ENCODE data around the gene CYB5D1.

DNA sequence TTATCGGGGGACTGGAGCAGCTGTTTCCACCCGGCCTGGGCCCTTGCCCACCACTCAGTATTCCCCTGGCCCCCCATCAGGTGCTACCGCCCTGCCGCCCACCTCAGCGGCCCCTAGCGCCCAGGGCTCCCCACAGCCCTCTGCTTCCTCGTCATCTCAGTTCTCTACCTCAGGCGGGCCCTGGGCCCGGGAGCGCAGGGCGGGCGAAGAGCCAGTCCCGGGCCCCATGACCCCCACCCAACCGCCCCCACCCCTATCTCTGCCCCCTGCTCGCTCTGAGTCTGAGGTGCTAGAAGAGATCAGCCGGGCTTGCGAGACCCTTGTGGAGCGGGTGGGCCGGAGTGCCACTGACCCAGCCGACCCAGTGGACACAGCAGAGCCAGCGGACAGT lies 9.1 kb upstream of the CYB5D1 start:
- TF ChIP-seq, protein P1, sequence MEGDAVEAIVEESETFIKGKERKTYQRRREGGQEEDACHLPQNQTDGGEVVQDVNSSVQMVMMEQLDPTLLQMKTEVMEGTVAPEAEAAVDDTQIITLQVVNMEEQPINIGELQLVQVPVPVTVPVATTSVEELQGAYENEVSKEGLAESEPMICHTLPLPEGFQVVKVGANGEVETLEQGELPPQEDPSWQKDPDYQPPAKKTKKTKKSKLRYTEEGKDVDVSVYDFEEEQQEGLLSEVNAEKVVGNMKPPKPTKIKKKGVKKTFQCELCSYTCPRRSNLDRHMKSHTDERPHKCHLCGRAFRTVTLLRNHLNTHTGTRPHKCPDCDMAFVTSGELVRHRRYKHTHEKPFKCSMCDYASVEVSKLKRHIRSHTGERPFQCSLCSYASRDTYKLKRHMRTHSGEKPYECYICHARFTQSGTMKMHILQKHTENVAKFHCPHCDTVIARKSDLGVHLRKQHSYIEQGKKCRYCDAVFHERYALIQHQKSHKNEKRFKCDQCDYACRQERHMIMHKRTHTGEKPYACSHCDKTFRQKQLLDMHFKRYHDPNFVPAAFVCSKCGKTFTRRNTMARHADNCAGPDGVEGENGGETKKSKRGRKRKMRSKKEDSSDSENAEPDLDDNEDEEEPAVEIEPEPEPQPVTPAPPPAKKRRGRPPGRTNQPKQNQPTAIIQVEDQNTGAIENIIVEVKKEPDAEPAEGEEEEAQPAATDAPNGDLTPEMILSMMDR (IDR thresholded peaks at IDR 0.05) = no peak
- no peak for TF ChIP-seq POLR2A (IDR thresholded peaks at IDR 0.05; ENCODE audit: low read depth)

Data from esophagus muscularis mucosa (tissue), 3 donors.